Right atrium auricular region (tissue), 2 donors: ENCODE data around the gene PAX5. TPM values are rescaled to one million over a fixed set of nuclear protein-coding genes. Genes with fewer than 3 reads are reported as not detected.

Experiments
- DNase-seq: peaks from one replicate; pipeline ENCODE4 v3.0.0-alpha.2; 2019; ENCODE audit warnings: low spot score
- H3K27ac ChIP-seq, 2 donors: fragments of 200-600 bp; sonication (generic); 1 replicate in 1 of 2; 2 replicates in 1 of 2; pipeline ENCODE4 v1.5.1; 2016 to 2019
- H3K27me3 ChIP-seq, 2 donors: fragments of 200-600 bp; sonication (generic); one replicate each; pipeline versions ENCODE4 v1.5.1 to v1.6.0; 2017 to 2019
- H3K36me3 ChIP-seq: fragments of 200-600 bp; sonication (generic); one replicate; pipeline ENCODE4 v1.5.1; 2016
- H3K4me1 ChIP-seq, 2 donors: fragments of 200-600 bp; sonication (generic); one replicate each; pipeline versions ENCODE4 v1.5.1 to v1.6.0; 2017 to 2019
- H3K4me3 ChIP-seq, 2 donors: fragments of 200-600 bp; sonication (generic); 1 replicate in 1 of 2; 2 replicates in 1 of 2; pipeline ENCODE4 v1.5.1; 2017 to 2019; ENCODE audit warnings: mild to moderate bottlenecking in 1 of 2, moderate library complexity in 1 of 2
- H3K9me3 ChIP-seq, 2 donors: fragments of 200-600 bp; sonication (generic); one replicate each; pipeline ENCODE4 v1.5.1; 2019
- CTCF ChIP-seq, 2 donors: fragments of 200-600 bp; sonication (generic); IDR thresholded peaks; one replicate each; pipeline ENCODE4 v1.5.1; 2019; ENCODE audit warnings: antibody characterized with exemption in 2 of 2
- total RNA-seq, 2 donors: library from RNA; depleted of rRNA; stranded (reverse); fragments of >200 nt; gene quantifications; one replicate each; pipeline ENCODE4 v1.1.0, GENCODE V29; 2016

Gene PAX5
- total RNA-seq, 2 donors from 2014 or later: 0.59 TPM; not detected in 1

GRCh38 chr9:37004424-37004935, 29.6 kb downstream of the PAX5 start:
- Histone ChIP-seq H3K27me3 (peaks cover 0 to 10% of the 10 kb centered on the region in 2 donors), H3K9me3 (no peaks in the 10 kb centered on the region), H3K4me3 (no peak overlapping the region), H3K36me3 (no peaks in the 10 kb centered on the region), H3K27ac (no peak overlapping the region), H3K4me1 (peaks cover 0 to 6% of the 10 kb centered on the region in 2 donors)
- TF ChIP-seq CTCF (IDR thresholded peaks at IDR 0.05): no peak
- DNase-seq: no peak

GRCh38 chr9:37002413-37003217, 31.5 kb downstream of the PAX5 start:
- Histone ChIP-seq H3K27me3 (peaks cover 0 to 10% of the 10 kb centered on the region in 2 donors), H3K36me3 (no peaks in the 10 kb centered on the region), H3K27ac (no peak overlapping the region), H3K4me3 (no peak overlapping the region), H3K4me1 (peaks cover 0 to 6% of the 10 kb centered on the region in 2 donors), H3K9me3 (no peaks in the 10 kb centered on the region)
- DNase-seq: no peak
- TF ChIP-seq CTCF (IDR thresholded peaks at IDR 0.05): no peak

- no peak for DNase-seq
- Histone ChIP-seq H3K4me1 (peaks cover 0 to 6% of the 10 kb centered on the region in 2 donors), H3K9me3 (no peaks in the 10 kb centered on the region), H3K36me3 (no peaks in the 10 kb centered on the region), H3K27ac (no peak overlapping the region), H3K4me3 (no peak overlapping the region), H3K27me3 (peaks cover 0 to 10% of the 10 kb centered on the region in 2 donors)
- TF ChIP-seq CTCF (IDR thresholded peaks at IDR 0.05): no peak
Observed at GRCh38 chr9:37002036-37002412, 32.0 kb downstream of the PAX5 start.

- Histone ChIP-seq H3K27ac (no peak overlapping the region), H3K27me3 (peaks cover 0 to 10% of the 10 kb centered on the region in 2 donors), H3K9me3 (no peaks in the 10 kb centered on the region), H3K36me3 (no peaks in the 10 kb centered on the region), H3K4me1 (peaks cover 0 to 6% of the 10 kb centered on the region in 2 donors), H3K4me3 (no peak overlapping the region)
- TF ChIP-seq CTCF (IDR thresholded peaks at IDR 0.05): no peak
- DNase-seq: no peak
Observed at GRCh38 chr9:37001459-37001858, 32.6 kb downstream of the PAX5 start.

- Histone ChIP-seq H3K4me3 (no peak overlapping the region), H3K27me3 (peaks cover 0 to 10% of the 10 kb centered on the region in 2 donors), H3K9me3 (no peaks in the 10 kb centered on the region), H3K27ac (no peak overlapping the region), H3K4me1 (peaks cover 0 to 6% of the 10 kb centered on the region in 2 donors), H3K36me3 (no peaks in the 10 kb centered on the region)
- no peak for TF ChIP-seq CTCF (IDR thresholded peaks at IDR 0.05)
- no peak for DNase-seq
Observed at GRCh38 chr9:36999728-37000333, 34.2 kb downstream of the PAX5 start.
